HepG2 (cell line): Measurements from ENCODE around the gene PPP2R2D. TPM values are rescaled to one million over a fixed set of nuclear protein-coding genes. Genes with fewer than 3 reads are reported as not detected.

Experiments
- ATAC-seq: fragments of 200-7000 bp; cut with Tn5 transposase; 3 replicates; pipeline ENCODE4 v1.9.1; 2020; ENCODE audit warnings: mild to moderate bottlenecking, moderate library complexity
- BruUV-seq: library from RNA; stranded (reverse); fragments of 400-500 nt; replicated peaks from 2 replicates; lab custom pipeline; 2021; lab: Mats Ljungman, UMichigan
- CTCF ChIA-PET: fragments of 300-600 bp; formaldehyde crosslinking; extraction: SDS; loops from one replicate; lab custom pipeline; 2021; ENCODE audit warnings: low total read pairs, inconsistent platforms, low intra/inter-chr PET ratio; lab: Yijun Ruan, JAX
- POLR2A ChIA-PET: fragments of 350-600 bp; sonication (Branson Sonifier 250); formaldehyde crosslinking; loops from one replicate; lab custom pipeline; 2020; ENCODE audit warnings: antibody characterized with exemption, inconsistent platforms; lab: Yijun Ruan, JAX
- DNase-seq: peaks from one replicate; pipeline ENCODE4 v3.0.0-alpha.2; 2015; ENCODE audit warnings: low spot score
- FAIRE-seq: peaks from 3 replicates; lab custom pipeline; 2011; peaks lifted over from hg19 to GRCh38; lab: Jason Lieb, UNC
- H2AFZ ChIP-seq: one replicate; pipeline ENCODE4 v1.6.1; 2011; ENCODE audit warnings: low read length, inconsistent platforms
- H3K27ac ChIP-seq: fragments of 300-600 bp; 3 replicates; pipeline ENCODE4 v1.8.0; 2011; ENCODE audit warnings: mixed run types, mild to moderate bottlenecking, mixed read lengths, low read length, inconsistent platforms; ENCODE audit not compliant: insufficient read depth; ENCODE audit errors: extremely low read length
- H3K27me3 ChIP-seq, 2 experiments: fragments of 200-600 bp in 1 of 2; 2 replicates in 1 of 2; 3 replicates in 1 of 2; pipeline versions ENCODE4 v1.6.0 to v1.8.0; 2011; ENCODE audit warnings: low read length in 2 of 2, mild to moderate bottlenecking in 2 of 2, moderate library complexity in 2 of 2, inconsistent platforms in 1 of 2; ENCODE audit not compliant: insufficient read depth in 2 of 2, control insufficient read depth in 1 of 2
- H3K36me3 ChIP-seq, 2 experiments: fragments of 200-600 bp in 1 of 2; replicated peaks in 1 of 2; 2 replicates in 1 of 2; 3 replicates in 1 of 2; pipeline versions ENCODE4 v1.5.1 to v1.8.0; 2011; ENCODE audit warnings: low read length in 2 of 2, inconsistent platforms in 1 of 2; ENCODE audit not compliant: insufficient read depth in 2 of 2, control insufficient read depth in 1 of 2
- H3K4me1 ChIP-seq: 2 replicates; pipeline ENCODE4 v1.5.1; 2012; ENCODE audit warnings: low read length, inconsistent platforms; ENCODE audit not compliant: insufficient read depth
- H3K4me2 ChIP-seq: 2 replicates; pipeline ENCODE4 v1.6.0; 2011; ENCODE audit warnings: low read depth, low read length, inconsistent platforms
- H3K4me3 ChIP-seq, 3 experiments: fragments of 200-600 bp in 1 of 3; sonication (generic), shearing (Covaris generic) in 1 of 3; replicated peaks in 1 of 3; 2 replicates each; pipeline ENCODE4 v1.5.1; 2011 to 2016; ENCODE audit warnings: low read length in 3 of 3, inconsistent platforms in 2 of 3, low read depth in 2 of 3, mild to moderate bottlenecking in 2 of 3, control low read depth in 1 of 3, mixed read lengths in 1 of 3; ENCODE audit not compliant: insufficient read depth in 1 of 3
- H3K79me2 ChIP-seq: one replicate; pipeline ENCODE4 v1.6.1; 2011; ENCODE audit warnings: low read length, inconsistent platforms; ENCODE audit not compliant: insufficient read depth
- H3K9ac ChIP-seq: 2 replicates; pipeline ENCODE4 v1.6.0; 2011; ENCODE audit warnings: mild to moderate bottlenecking, low read depth, low read length, inconsistent platforms; ENCODE audit not compliant: insufficient read depth
- H3K9me3 ChIP-seq: 2 replicates; pipeline ENCODE4 v1.5.1; 2012; ENCODE audit warnings: mild to moderate bottlenecking, low read length
- H4K20me1 ChIP-seq: 2 replicates; pipeline ENCODE4 v1.6.0; 2011; ENCODE audit warnings: inconsistent platforms, mild to moderate bottlenecking, low read length, moderate library complexity; ENCODE audit not compliant: insufficient read depth
- KDM5B ChIP-seq: sonication (generic); formaldehyde crosslinking; IDR thresholded peaks from 2 replicates; pipeline ENCODE4 v1.4.0; 2020; ENCODE audit warnings: missing genetic modification reagents, mild to moderate bottlenecking, borderline replicate concordance
- MAFG ChIP-seq: sonication (generic); formaldehyde crosslinking; IDR thresholded peaks from 2 replicates; pipeline ENCODE4 v1.5.1; 2020; ENCODE audit warnings: mild to moderate bottlenecking, missing genetic modification reagents
- MEIS1 ChIP-seq: sonication (generic); formaldehyde crosslinking; IDR thresholded peaks from 2 replicates; pipeline ENCODE4 v1.9.0; 2021; ENCODE audit warnings: mild to moderate bottlenecking, missing genetic modification reagents, moderate library complexity, borderline replicate concordance
- MIER3 ChIP-seq: IDR thresholded peaks from 2 replicates; pipeline ENCODE4 v1.6.1; 2016; ENCODE audit warnings: missing compliant biosample characterization, borderline replicate concordance
- PCBP2 ChIP-seq: fragments of 200-400 bp; formaldehyde crosslinking; optimal IDR thresholded peaks from 2 replicates; pipeline ENCODE3; 2018; ENCODE audit warnings: low read length, low read depth; ENCODE audit not compliant: poor library complexity, severe bottlenecking
- POLR2AphosphoS5 ChIP-seq: IDR thresholded peaks from 2 replicates; pipeline ENCODE4 v1.6.1; 2012; ENCODE audit warnings: low read depth, low read length
- REST ChIP-seq, 2 experiments: IDR thresholded peaks; 2 replicates each; pipeline ENCODE4 v1.6.1; 2011 to 2012; ENCODE audit warnings: low read length in 2 of 2, borderline replicate concordance in 1 of 2, low read depth in 1 of 2, mild to moderate bottlenecking in 1 of 2, moderate library complexity in 1 of 2
- ZEB1 ChIP-seq: IDR thresholded peaks from 2 replicates; pipeline ENCODE4 v1.6.1; 2012; ENCODE audit warnings: mild to moderate bottlenecking, low read depth, inconsistent platforms; ENCODE audit not compliant: insufficient replicate concordance
- ZNF546 ChIP-seq: sonication (generic); formaldehyde crosslinking; conservative IDR thresholded peaks from 2 replicates; pipeline ENCODE4 v1.8.1; 2023; ENCODE audit warnings: mild to moderate bottlenecking, missing genetic modification reagents
- WGBS: methylation state at CpG from one replicate; pipeline ENCODE4 v1.1.6; 2017; ENCODE audit warnings: low lambda C conversion rate; 5-methylcytosine and 5-hydroxymethylcytosine counted together
- in situ Hi-C: cut with HindIII; loops from 2 replicates; pipeline ENCODE4 v1.10.0; 2017; ENCODE audit warnings: low pct_unique_long_range_greater_than_20kb; ENCODE audit not compliant: extremely low pct_ligation_motif_present
- intact Hi-C: fragments of 100-400 bp; cut with micrococcal nuclease; formaldehyde crosslinking; loops from one replicate; pipeline ENCODE4 v1.10.0; 2022; ENCODE audit not compliant: unreplicated experiment
- polyA plus RNA-seq, 8 experiments: library from polyadenylated mRNA; depleted of rRNA in 3 of 8; stranded (reverse) in 7 of 8; unstranded in 1 of 8; fragments of >200 nt; fragmentation: Illumina TruSeq in 4 of 8; extraction: Trizol in 4 of 8; gene quantifications; 2 replicates each; pipeline versions ENCODE4 v1.2.1 to v1.2.3, GENCODE V29; 2011 to 2016; ENCODE audit warnings: low read depth in 4 of 8, missing spikeins in 1 of 8, mixed read lengths in 1 of 8; ENCODE audit not compliant: insufficient read depth in 1 of 8
- total RNA-seq, 5 experiments: library from RNA; depleted of rRNA; stranded (reverse); fragments of >200 nt; fragmentation: Illumina TruSeq; extraction: Trizol; gene quantifications; 2 replicates each; pipeline ENCODE4 v1.2.3, GENCODE V29; 2016; ENCODE audit warnings: low read depth in 1 of 5
- TF ChIP-seq, protein P1 (sequence below): sonication (generic); formaldehyde crosslinking; IDR thresholded peaks from 2 replicates; pipeline ENCODE4 v1.4.0; 2020; ENCODE audit warnings: missing genetic modification reagents, borderline replicate concordance
- TF ChIP-seq, protein P2 (sequence below): sonication (generic); formaldehyde crosslinking; IDR thresholded peaks from 2 replicates; pipeline ENCODE4 v1.5.0; 2020; ENCODE audit warnings: missing genetic modification reagents, mild to moderate bottlenecking, borderline replicate concordance
- TF ChIP-seq, protein P3 (sequence below): fragments of 450-650 bp; IDR thresholded peaks from 2 replicates; pipeline ENCODE4 v1.6.1; 2016

The PPP2R2D gene
- total and polyA plus RNA-seq, 2 of the 13 experiments (the other 11 are each of a cell fraction or from before 2014, with no cell fraction given): 32.7 to 33.2 TPM

- Histone ChIP-seq H3K9ac (peak overlapping the region; percentile 31), H3K4me2 (peak overlapping the region; percentile 73), H3K9me3 (no peaks in the 10 kb centered on the region), H3K4me1 (peaks cover 45% of the 10 kb centered on the region), H3K27me3 (peaks cover 3 to 23% of the 10 kb centered on the region in 2 experiments; a peak in 3 of 5 replicates), H3K79me2 (no peaks in the 10 kb centered on the region), H3K27ac (no peak overlapping the region), H3K36me3 (no peaks in the 10 kb centered on the region), H2AFZ (no peak overlapping the region), H4K20me1 (no peaks in the 10 kb centered on the region), H3K4me3 (peak overlapping the region in 2 of 3 experiments; percentile 14 to 57; a peak in 2 of 6 replicates)
- in situ Hi-C loops (loop anchor here (5.0 to 25.0 kb wide), 3 partner anchors 132 to 1703 kb away; no protein-coding TSS in a partner anchor), intact Hi-C loops (no loop called here)
- POLR2A ChIA-PET: interaction anchor here (1.9 to 2.2 kb wide), 2 partner anchors 10 to 91 kb away, joined by 7 to 13 read pairs; partner anchors contain the start of genes BNIP3 and PPP2R2D
- FAIRE-seq: no peak
- WGBS: 75% methylated on average over 3 of the region's 11 CpGs
- no TSS peak for BruUV-seq
- CTCF ChIA-PET: no interaction called here
- peak; percentile 61 for ATAC-seq
- DNase-seq: no peak
- TF ChIP-seq, protein P1, sequence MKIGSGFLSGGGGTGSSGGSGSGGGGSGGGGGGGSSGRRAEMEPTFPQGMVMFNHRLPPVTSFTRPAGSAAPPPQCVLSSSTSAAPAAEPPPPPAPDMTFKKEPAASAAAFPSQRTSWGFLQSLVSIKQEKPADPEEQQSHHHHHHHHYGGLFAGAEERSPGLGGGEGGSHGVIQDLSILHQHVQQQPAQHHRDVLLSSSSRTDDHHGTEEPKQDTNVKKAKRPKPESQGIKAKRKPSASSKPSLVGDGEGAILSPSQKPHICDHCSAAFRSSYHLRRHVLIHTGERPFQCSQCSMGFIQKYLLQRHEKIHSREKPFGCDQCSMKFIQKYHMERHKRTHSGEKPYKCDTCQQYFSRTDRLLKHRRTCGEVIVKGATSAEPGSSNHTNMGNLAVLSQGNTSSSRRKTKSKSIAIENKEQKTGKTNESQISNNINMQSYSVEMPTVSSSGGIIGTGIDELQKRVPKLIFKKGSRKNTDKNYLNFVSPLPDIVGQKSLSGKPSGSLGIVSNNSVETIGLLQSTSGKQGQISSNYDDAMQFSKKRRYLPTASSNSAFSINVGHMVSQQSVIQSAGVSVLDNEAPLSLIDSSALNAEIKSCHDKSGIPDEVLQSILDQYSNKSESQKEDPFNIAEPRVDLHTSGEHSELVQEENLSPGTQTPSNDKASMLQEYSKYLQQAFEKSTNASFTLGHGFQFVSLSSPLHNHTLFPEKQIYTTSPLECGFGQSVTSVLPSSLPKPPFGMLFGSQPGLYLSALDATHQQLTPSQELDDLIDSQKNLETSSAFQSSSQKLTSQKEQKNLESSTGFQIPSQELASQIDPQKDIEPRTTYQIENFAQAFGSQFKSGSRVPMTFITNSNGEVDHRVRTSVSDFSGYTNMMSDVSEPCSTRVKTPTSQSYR (CRISPR knock-in tag): no peak
- TF ChIP-seq MIER3 (CRISPR knock-in tag) (no peak), MEIS1 (CRISPR knock-in tag) (no peak), ZNF546 (CRISPR knock-in tag) (no peak), MAFG (CRISPR knock-in tag) (no peak), KDM5B (CRISPR knock-in tag) (peak; percentile 9; the same call in 1 of the 2 replicates), ZEB1 (no peak), REST (IDR thresholded peaks at IDR 0.05; ENCODE audit: borderline replicate concordance in 1 of 2, low read depth in 1 of 2, low read length in 2 of 2) (no peak), PCBP2 (no peak), POLR2AphosphoS5 (no peak)
- TF ChIP-seq, protein P2, sequence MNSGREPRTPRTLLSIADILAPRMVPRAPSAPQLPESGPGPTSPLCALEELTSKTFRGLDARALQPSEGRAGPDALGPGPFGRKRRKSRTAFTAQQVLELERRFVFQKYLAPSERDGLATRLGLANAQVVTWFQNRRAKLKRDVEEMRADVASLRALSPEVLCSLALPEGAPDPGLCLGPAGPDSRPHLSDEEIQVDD: 0 out of 2 replicates have a peak, but pooled peaks have one; percentile 35
- TF ChIP-seq, protein P3, sequence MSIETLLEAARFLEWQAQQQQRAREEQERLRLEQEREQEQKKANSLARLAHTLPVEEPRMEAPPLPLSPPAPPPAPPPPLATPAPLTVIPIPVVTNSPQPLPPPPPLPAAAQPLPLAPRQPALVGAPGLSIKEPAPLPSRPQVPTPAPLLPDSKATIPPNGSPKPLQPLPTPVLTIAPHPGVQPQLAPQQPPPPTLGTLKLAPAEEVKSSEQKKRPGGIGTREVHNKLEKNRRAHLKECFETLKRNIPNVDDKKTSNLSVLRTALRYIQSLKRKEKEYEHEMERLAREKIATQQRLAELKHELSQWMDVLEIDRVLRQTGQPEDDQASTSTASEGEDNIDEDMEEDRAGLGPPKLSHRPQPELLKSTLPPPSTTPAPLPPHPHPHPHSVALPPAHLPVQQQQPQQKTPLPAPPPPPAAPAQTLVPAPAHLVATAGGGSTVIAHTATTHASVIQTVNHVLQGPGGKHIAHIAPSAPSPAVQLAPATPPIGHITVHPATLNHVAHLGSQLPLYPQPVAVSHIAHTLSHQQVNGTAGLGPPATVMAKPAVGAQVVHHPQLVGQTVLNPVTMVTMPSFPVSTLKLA: peak; percentile 3; the same call in 1 of the 2 replicates
These were observed 10.3 kb upstream of the PPP2R2D start for GRCh38 chr10:131890276-131891195.
